Measurements from ENCODE around the gene DNAJC17. TPM values are rescaled to one million over a fixed set of nuclear protein-coding genes. Genes with fewer than 3 reads are reported as not detected.

The DNAJC17 gene
- total RNA-seq, 1 experiment from 2014 or later: 53.3 TPM

DNA sequence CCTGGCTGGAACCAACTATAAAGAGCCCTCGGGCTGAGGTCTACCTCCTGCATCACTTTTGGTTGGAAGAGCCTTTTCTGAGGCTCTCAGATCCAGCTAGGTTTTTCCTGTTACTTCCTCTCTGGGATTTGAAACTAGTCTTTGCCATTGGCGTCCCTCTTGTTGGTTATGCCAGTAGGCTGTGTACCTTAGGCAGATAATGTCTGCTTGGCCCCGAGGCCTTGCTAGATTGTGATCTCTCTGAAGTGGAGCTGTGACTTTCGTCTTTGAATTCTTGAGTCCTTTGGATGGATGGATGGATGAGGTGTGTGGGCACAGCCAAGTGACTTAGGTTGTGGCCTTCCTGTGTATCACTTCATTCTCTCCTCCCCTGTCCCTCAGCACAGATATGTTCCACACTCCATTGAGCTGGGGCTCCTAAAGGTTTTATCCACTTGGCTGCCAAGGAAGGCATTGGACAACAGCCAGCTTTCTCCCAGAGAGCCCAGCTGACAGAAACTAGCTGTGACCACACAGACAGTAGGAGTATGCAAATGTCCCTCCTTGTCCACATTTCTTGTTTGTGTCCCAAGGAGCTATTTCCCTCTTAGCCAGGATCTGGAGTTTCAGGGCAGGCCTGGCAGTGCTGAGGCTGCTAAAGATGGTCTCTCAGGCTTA lies 7.9 kb upstream of the DNAJC17 start:
- TF ChIP-seq EZH2 (IDR thresholded peaks at IDR 0.05; ENCODE audit: low read length, unreplicated experiment): no peak
- no peak for TF ChIP-seq EZH2phosphoT487 (IDR thresholded peaks at IDR 0.05; ENCODE audit: borderline replicate concordance, low read length)
- TF ChIP-seq, protein P1, sequence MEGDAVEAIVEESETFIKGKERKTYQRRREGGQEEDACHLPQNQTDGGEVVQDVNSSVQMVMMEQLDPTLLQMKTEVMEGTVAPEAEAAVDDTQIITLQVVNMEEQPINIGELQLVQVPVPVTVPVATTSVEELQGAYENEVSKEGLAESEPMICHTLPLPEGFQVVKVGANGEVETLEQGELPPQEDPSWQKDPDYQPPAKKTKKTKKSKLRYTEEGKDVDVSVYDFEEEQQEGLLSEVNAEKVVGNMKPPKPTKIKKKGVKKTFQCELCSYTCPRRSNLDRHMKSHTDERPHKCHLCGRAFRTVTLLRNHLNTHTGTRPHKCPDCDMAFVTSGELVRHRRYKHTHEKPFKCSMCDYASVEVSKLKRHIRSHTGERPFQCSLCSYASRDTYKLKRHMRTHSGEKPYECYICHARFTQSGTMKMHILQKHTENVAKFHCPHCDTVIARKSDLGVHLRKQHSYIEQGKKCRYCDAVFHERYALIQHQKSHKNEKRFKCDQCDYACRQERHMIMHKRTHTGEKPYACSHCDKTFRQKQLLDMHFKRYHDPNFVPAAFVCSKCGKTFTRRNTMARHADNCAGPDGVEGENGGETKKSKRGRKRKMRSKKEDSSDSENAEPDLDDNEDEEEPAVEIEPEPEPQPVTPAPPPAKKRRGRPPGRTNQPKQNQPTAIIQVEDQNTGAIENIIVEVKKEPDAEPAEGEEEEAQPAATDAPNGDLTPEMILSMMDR (conservative IDR thresholded peaks at IDR 0.05; ENCODE audit: low read depth, low read length): no peak
- H3K9me2 ChIP-seq (replicated peaks; ENCODE audit: low read length): no peaks in the 10 kb centered on the region
- H3K79me2 ChIP-seq (ENCODE audit: low read length): no peaks in the 10 kb centered on the region
- intact Hi-C loops (cut with micrococcal nuclease): no loop called here
- H2AFZ ChIP-seq (ENCODE audit: low read length): no peak overlapping the region
- no peaks in the 10 kb centered on the region; the same call in 1 of the 2 replicates for H3K4me1 ChIP-seq (ENCODE audit: insufficient read depth, low read length)
- H3K36me3 ChIP-seq (ENCODE audit: low read depth, low read length): peaks cover 5% of the 10 kb centered on the region; the same call in 1 of the 2 replicates
- CTCF ChIA-PET: interaction anchor here (0.6 kb wide), 3 partner anchors 43 to 64 kb away, joined by 3 to 4 read pairs (median 3); no protein-coding TSS in a partner anchor
- DNase-seq: no peak
- no peak overlapping the region for H3K9ac ChIP-seq (ENCODE audit: low read length)
- no peak; the same call in 1 of the 2 replicates for ATAC-seq
- no peak overlapping the region for H3K4me3 ChIP-seq (ENCODE audit: low read length)
- no peaks in the 10 kb centered on the region for H3K27me3 ChIP-seq (ENCODE audit: low read length)
- BruUV-seq (replicated peaks): no TSS peak
- H4K20me1 ChIP-seq (ENCODE audit: low read length): no peaks in the 10 kb centered on the region
- POLR2A ChIA-PET (ENCODE audit: unreplicated experiment): no interaction called here
- H3K4me2 ChIP-seq (ENCODE audit: low read length): no peak overlapping the region
- H3F3A ChIP-seq (ENCODE audit: low read length, unreplicated experiment): no peaks in the 10 kb centered on the region
- no peaks in the 10 kb centered on the region for H3K9me3 ChIP-seq (ENCODE audit: low read length)
- H3K27ac ChIP-seq (ENCODE audit: low read length): no peak overlapping the region

DNA sequence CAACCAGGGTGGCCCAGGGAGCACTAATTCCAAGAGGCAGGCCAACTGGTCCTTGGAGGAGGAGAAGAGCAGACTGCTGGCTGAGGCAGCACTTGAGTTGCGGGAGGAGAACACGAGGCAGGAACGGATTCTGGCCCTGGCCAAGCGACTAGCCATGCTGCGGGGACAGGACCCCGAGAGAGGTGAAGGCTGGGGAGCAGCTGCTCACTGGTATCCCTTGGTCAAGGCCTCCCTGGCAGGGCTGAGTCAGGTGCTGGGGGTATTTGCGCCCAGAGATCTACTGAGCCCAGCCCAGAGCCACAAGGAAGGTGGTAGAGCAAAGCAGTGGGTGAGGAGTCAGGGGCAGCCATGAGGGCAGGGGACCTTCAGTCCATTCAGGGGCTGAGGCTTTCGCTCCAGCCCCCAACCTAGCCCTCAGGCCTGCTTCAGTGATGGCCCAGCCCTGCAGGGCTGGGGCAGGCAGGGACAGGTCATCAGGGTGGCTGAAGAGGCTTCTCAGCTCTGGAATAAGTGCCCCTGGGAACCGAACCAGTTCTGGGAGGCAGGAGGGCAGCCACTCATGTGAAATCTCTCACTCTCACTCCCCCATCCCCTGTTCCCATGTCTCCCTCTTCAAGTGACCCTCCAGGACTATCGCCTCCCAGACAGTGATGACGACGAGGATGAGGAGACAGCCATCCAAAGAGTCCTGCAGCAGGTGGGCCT lies 5.6 kb upstream of the DNAJC17 start:
- no peak overlapping the region for H3K27ac ChIP-seq (ENCODE audit: low read length)
- TF ChIP-seq EZH2phosphoT487 (IDR thresholded peaks at IDR 0.05; ENCODE audit: borderline replicate concordance, low read length) (no peak), EZH2 (IDR thresholded peaks at IDR 0.05; ENCODE audit: low read length, unreplicated experiment) (no peak)
- TF ChIP-seq, protein P1 (conservative IDR thresholded peaks at IDR 0.05; ENCODE audit: low read depth, low read length): no peak
- intact Hi-C loops (cut with micrococcal nuclease): no loop called here
- BruUV-seq (replicated peaks): no TSS peak
- no peak for DNase-seq
- no peak for ATAC-seq
- H3K27me3 ChIP-seq (ENCODE audit: low read length): no peaks in the 10 kb centered on the region
- no peak overlapping the region for H2AFZ ChIP-seq (ENCODE audit: low read length)
- no peaks in the 10 kb centered on the region for H3F3A ChIP-seq (ENCODE audit: low read length, unreplicated experiment)
- H3K9me3 ChIP-seq (ENCODE audit: low read length): no peaks in the 10 kb centered on the region
- H3K9ac ChIP-seq (ENCODE audit: low read length): no peak overlapping the region
- H3K9me2 ChIP-seq (replicated peaks; ENCODE audit: low read length): no peaks in the 10 kb centered on the region
- H3K4me3 ChIP-seq (ENCODE audit: low read length): no peak overlapping the region
- H4K20me1 ChIP-seq (ENCODE audit: low read length): no peaks in the 10 kb centered on the region
- peaks cover 11% of the 10 kb centered on the region for H3K79me2 ChIP-seq (ENCODE audit: low read length)
- ChIA-PET CTCF (no interaction called here), POLR2A (ENCODE audit: unreplicated experiment) (no interaction called here)
- H3K36me3 ChIP-seq (ENCODE audit: low read depth, low read length): peaks cover 5% of the 10 kb centered on the region; the same call in 1 of the 2 replicates
- H3K4me2 ChIP-seq (ENCODE audit: low read length): no peak overlapping the region
- H3K4me1 ChIP-seq (ENCODE audit: insufficient read depth, low read length): peaks cover 7% of the 10 kb centered on the region

Measured in PC-3 (cell line).